Lung (tissue), 12 donors: ENCODE data around the gene SDK2. TPM values are rescaled to one million over a fixed set of nuclear protein-coding genes. Genes with fewer than 3 reads are reported as not detected.

Source experiments
- ATAC-seq: fragments of 200-7000 bp; cut with Tn5 transposase; one replicate; pipeline ENCODE4 v1.9.1; 2020; ENCODE audit warnings: moderate number of reproducible peaks; ENCODE audit not compliant: insufficient read depth, low FRiP score
- DNase-seq, 3 donors: peaks; one replicate each; pipeline ENCODE4 v3.0.0-alpha.2; 2013 to 2017
- H3K27ac ChIP-seq, 2 donors: one replicate each; pipeline ENCODE4 v1.5.1; 2013; ENCODE audit warnings: mild to moderate bottlenecking in 2 of 2, moderate library complexity in 2 of 2, control low read depth in 1 of 2, inconsistent platforms in 1 of 2, low read depth in 1 of 2, low read length in 1 of 2
- H3K27me3 ChIP-seq, 3 donors: one replicate each; pipeline ENCODE4 v1.5.1; 2013; ENCODE audit warnings: low read length in 2 of 3; ENCODE audit not compliant: control insufficient read depth in 3 of 3, insufficient read depth in 3 of 3
- H3K36me3 ChIP-seq, 4 donors: one replicate each; pipeline ENCODE4 v1.5.1; 2013; ENCODE audit warnings: low read length in 4 of 4, mild to moderate bottlenecking in 1 of 4, moderate library complexity in 1 of 4; ENCODE audit not compliant: control insufficient read depth in 4 of 4, insufficient read depth in 4 of 4
- H3K4me1 ChIP-seq, 5 donors: one replicate each; pipeline ENCODE4 v1.5.1; 2013; ENCODE audit warnings: low read length in 5 of 5, mild to moderate bottlenecking in 2 of 5, moderate library complexity in 1 of 5; ENCODE audit not compliant: control insufficient read depth in 5 of 5, insufficient read depth in 5 of 5
- H3K4me3 ChIP-seq: one replicate; pipeline ENCODE4 v1.5.1; 2013; ENCODE audit warnings: mild to moderate bottlenecking, control low read depth, moderate library complexity
- H3K9ac ChIP-seq, 2 donors: one replicate each; pipeline ENCODE4 v1.5.1; 2013; ENCODE audit warnings: low read length in 2 of 2, control low read depth in 1 of 2; ENCODE audit not compliant: insufficient read depth in 1 of 2
- H3K9me3 ChIP-seq, 4 donors: one replicate each; pipeline ENCODE4 v1.5.1; 2013; ENCODE audit warnings: low read length in 3 of 4, mild to moderate bottlenecking in 1 of 4, moderate library complexity in 1 of 4; ENCODE audit not compliant: control insufficient read depth in 4 of 4, insufficient read depth in 3 of 4
- CTCF ChIP-seq: IDR thresholded peaks from 2 replicates; pipeline ENCODE4 v1.5.1; 2012; ENCODE audit warnings: mild to moderate bottlenecking; ENCODE audit errors: control extremely low read depth, extremely low read depth
- WGBS, 2 donors: extraction: QIAGEN DNeasy Blood & Tissue Kit; methylation state at CpG; one replicate each; pipeline ENCODE4 v1.1.7; 2013; 5-methylcytosine and 5-hydroxymethylcytosine counted together
- polyA plus RNA-seq, 2 donors: library from polyadenylated mRNA; stranded (reverse); fragments of 200-250 nt; gene quantifications; one replicate each; pipeline ENCODE4 v1.2.1, GENCODE V29; 2013
- total RNA-seq, 2 donors: library from RNA; depleted of rRNA in 1 of 2; stranded (reverse); fragments of >200 nt in 1 of 2; gene quantifications; one replicate each; pipeline ENCODE4 v1.2.1, GENCODE V29; 2014 to 2021
- donor health status: control.
- donor health status: control.
- donor health status: Bipolar disorder and iron deficiency.
- donor health status: healthy.
- donor health status: DM: yes; HTN: yes; CAD: no.

The SDK2 gene
- total and polyA plus RNA-seq, 4 donors, result 0.91 to 41.7 (median 4.3) TPM

DNA sequence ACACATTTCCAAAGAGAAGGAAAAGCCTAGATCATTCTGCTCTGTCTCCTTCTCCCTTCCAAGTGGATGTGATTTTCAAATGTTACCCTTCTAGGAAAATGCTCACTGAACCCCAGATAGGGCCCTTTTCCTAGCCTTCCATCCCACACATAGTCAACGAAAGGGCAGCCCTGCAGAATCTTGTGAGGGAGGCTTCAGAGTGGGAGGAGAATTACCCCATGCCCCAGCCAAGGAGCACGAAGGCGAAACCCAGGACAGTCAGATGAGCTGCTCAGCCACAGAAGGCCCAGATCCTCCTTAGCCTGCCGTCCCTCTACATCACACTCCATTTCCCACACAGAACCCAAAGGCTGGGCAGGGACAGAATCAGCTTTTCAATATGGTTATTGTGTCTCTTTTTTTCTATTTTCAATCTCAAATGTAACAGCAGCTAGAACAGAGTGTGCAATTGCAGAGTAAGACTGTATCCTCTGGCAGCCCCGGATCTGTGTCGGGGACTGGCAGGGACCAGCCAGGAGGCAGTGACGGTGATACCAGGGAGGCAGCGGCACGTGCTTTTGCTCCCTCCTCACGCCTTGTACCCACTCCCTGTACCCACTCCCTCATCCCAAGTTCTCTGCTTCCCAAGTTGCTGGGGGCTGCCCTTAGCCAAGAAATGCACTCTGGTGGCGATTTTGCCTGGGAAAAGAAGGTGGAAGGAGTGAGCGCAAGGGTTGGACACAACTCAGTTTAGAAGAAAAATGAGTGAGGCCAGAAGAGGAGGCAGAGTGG lies 3.7 kb upstream of the SDK2 start:
- Histone ChIP-seq H3K9ac (no peak overlapping the region), H3K27me3 (peaks cover 0 to 17% (median 0%) of the 10 kb centered on the region in 3 donors), H3K27ac (no peak overlapping the region), H3K4me1 (peaks cover 0 to 9% (median 6%) of the 10 kb centered on the region in 5 donors), H3K36me3 (no peaks in the 10 kb centered on the region), H3K4me3 (no peak overlapping the region), H3K9me3 (peaks cover 0 to 1% (median under 1%) of the 10 kb centered on the region in 4 donors)
- 93 to 94% methylated on average over 12 of the region's 12 CpGs for WGBS, 2 donors
- ATAC-seq, result no peak
- no peak for TF ChIP-seq CTCF
- DNase-seq, result no peak

GRCh38 chr17:73647301-73647695 lies 3.1 kb upstream of the SDK2 start:
- Histone ChIP-seq H3K9ac (no peak overlapping the region), H3K36me3 (no peaks in the 10 kb centered on the region), H3K27me3 (peaks cover 0 to 23% (median 0%) of the 10 kb centered on the region in 3 donors), H3K4me1 (peaks cover 0 to 16% (median 8%) of the 10 kb centered on the region in 5 donors), H3K4me3 (no peak overlapping the region), H3K9me3 (no peaks in the 10 kb centered on the region), H3K27ac (no peak overlapping the region)
- no peak for ATAC-seq
- WGBS, 2 donors, result 67 to 76% methylated on average over 12 of the region's 12 CpGs
- TF ChIP-seq CTCF, result no peak
- no peak for DNase-seq

- TF ChIP-seq CTCF, result no peak
- Histone ChIP-seq H3K4me3 (no peak overlapping the region), H3K9me3 (no peaks in the 10 kb centered on the region), H3K27ac (no peak overlapping the region), H3K9ac (no peak overlapping the region), H3K27me3 (peaks cover 0 to 30% (median 0%) of the 10 kb centered on the region in 3 donors), H3K4me1 (peaks cover 0 to 21% (median 8%) of the 10 kb centered on the region in 5 donors), H3K36me3 (no peaks in the 10 kb centered on the region)
- no peak for ATAC-seq
- 63 to 65% methylated on average over 19 of the region's 19 CpGs for WGBS, 2 donors
- peak; percentile 59 to 77 (median 77) for DNase-seq
Measured at GRCh38 chr17:73646409-73647300, 2.4 kb upstream of the SDK2 start.
